Neural progenitor cell (in vitro differentiated cells): ENCODE data around the gene DTNA.

Experiments
- CTCF ChIP-seq: fragments of 200-600 bp; sonication (generic); IDR thresholded peaks from 2 replicates; pipeline ENCODE4 v1.5.1; 2017; ENCODE audit warnings: antibody characterized with exemption, mild to moderate bottlenecking
- EZH2 ChIP-seq: fragments of 200-600 bp; sonication (generic); IDR thresholded peaks from 2 replicates; pipeline ENCODE4 v1.6.1; 2017; ENCODE audit warnings: antibody characterized with exemption, mild to moderate bottlenecking, moderate library complexity

GRCh38 chr18:34694591-34695165 is 15.4 kb upstream of the DTNA start:
- no peak for TF ChIP-seq EZH2
- no peak for TF ChIP-seq CTCF
